ENCODE data around the gene NTN1.
"Not testable (repeated sequence)": the region's sequence is repeated elsewhere in the genome, so short reads cannot be mapped to it uniquely, and the experiment has no call there.

The NTN1 gene

DNA sequence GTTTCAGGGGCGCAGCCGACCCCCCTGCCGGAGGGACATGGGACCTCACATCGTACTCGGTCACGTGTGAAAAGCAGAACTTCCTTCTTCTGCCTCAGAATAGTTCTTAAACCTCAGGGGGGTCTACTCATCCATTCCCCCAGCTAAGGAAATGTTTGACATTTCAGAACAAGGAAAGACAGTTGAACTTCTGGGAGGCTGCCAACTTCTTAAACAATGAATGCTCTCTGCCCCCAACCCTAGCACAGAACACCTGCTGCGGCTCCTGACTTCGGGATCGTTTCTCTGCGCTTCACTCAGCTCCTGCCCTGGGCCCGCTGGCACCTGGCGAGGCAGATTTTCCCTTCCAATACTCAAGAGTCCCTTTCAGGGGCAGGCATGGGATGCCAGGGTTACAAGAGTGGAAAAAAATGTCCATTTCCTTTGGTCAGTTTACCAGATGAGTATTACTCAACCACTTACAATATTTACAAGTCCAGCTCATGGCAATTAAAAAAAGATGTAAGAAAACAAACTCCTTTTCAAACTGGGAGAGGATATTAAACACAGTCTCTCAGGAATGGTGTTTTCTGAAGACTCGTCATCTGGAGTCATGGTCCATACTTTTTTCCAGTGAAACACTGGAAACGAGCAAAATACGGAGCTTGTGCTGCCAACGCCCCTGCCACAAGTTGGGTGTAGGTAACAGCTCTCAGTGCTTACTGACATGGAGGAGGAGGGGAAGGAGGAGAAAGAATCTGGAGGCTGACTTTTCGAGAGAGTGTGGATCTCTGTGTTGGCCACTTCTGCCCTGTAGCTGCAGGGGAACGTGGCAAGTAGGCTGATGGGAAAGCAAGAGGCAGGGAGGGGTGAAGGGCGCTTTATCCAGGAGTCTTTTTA is 235.7 kb downstream of the NTN1 start:
- DNase-seq, result no peak

GRCh38 chr17:9257630-9257965 is 236.3 kb downstream of the NTN1 start:
- DNase-seq, result not testable (repeated sequence)

DNA sequence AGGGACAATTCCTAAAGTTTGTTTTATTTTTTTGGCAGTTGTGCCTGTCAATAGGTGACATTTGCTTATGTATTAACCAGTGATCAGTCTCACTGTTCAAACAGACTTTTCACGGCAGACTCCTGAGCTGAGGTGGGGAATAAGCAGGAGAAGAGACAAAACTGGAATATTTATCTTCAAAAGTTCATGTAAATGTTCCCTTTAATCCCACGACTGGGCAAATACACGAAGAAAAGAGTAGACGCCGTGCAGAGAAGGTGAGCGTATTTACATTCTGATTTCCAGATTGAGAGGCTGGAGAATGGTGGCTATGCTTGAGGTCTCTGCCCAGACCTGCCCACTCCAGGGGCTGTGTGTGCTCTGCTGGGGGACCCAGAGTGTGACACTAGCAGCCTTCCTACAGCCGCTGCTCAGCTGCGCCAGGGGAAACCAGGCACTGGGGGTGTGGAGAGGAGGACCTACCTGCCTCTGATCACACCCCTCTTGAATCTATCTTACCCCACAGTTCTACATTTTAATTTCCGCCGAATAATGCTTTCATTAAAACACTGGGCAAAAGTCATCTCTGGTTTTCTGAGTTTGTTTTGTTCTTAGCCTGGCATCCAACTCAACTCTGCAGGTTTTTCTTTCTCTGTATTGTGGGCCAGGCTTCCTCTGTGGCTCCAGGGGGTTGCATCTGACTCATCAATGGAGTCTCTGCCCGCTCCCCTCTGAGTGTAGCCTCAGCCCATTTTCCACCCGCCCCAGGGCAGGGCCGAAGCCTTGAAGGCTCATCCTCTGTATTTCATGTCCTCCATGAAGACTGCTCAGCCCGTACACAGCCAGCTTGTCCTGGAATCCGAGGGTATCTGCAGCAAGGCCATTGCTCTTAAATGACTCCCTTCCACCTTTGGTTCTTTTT is 237.1 kb downstream of the NTN1 start:
- no peak for DNase-seq

DNA sequence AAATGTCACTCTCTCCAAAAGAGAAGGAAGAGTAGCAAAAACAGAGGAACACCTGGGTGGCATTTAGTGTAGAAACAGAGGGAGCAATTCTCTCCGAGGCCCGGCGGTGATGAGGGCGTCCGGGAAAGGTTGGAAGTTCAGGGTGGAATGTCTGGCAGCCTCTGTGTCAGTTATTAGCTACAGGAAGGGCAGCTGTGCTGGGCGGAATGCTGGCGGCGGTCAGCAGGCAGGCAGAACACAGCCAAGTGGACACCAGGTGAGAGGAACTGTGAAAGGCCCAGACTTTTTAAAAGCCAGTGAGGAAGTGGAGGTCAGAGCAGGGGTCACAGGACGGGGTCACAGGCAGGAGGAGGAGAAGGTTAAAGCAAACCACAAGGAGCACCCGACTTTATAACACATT is 238.1 kb downstream of the NTN1 start:
- DNase-seq, result no peak

- DNase-seq, result no peak
These were observed 240.0 kb downstream of the NTN1 start for GRCh38 chr17:9261081-9262012.

DNA sequence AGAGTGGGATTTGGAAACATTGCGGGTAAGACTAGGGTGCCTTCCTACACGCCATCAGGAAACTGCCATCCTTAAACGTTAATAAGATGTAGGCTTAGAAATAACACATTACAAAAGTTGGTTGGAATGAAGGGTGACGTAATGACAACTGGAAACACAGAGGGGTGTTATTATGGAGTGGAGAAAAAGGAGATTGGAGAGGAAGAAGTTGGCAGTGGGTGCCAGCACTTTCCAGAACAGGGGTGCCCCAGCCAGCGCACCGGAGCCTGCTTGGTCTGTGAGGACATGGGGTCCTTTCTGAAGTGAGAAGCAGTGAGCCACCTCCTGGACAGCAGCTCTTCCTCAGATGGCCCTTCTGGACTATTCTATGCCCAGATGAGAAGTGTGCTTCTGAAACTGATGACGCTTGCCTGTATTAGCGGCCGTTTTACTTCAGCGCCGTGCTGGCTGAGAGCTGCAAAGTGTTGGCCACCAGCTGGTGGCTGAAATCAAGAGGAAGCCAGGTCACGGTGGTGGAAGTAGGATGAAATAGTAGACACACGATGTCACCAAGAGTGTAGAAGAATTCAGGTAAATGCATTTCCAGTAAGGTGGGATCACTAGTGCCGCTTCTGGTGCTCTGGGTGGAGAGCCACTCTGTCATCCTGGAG is 244.8 kb downstream of the NTN1 start:
- DNase-seq, result no peak

DNA sequence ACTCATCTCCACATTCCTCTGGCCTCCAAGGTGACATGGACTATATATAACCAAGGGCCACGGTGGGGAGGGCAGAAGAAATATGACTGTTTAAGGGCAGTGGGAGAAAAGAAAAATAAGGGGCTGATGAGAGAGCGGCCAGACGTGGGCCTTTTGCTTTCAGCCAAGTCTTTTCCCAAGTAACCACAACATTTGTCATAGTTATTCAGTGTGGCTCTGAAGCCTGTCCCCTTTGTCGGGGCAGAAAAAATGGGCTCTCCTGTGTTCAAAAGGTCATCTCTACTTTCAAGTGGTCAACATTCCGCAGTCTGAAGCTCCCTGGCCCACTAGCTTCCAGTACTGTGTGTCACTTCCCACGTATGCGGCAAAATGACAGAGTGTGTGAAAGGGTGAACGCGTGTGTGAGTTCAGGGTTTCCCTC is 245.4 kb downstream of the NTN1 start:
- DNase-seq, result no peak

- no peak for DNase-seq
These were observed 247.2 kb downstream of the NTN1 start for GRCh38 chr17:9268546-9268945.

DNA sequence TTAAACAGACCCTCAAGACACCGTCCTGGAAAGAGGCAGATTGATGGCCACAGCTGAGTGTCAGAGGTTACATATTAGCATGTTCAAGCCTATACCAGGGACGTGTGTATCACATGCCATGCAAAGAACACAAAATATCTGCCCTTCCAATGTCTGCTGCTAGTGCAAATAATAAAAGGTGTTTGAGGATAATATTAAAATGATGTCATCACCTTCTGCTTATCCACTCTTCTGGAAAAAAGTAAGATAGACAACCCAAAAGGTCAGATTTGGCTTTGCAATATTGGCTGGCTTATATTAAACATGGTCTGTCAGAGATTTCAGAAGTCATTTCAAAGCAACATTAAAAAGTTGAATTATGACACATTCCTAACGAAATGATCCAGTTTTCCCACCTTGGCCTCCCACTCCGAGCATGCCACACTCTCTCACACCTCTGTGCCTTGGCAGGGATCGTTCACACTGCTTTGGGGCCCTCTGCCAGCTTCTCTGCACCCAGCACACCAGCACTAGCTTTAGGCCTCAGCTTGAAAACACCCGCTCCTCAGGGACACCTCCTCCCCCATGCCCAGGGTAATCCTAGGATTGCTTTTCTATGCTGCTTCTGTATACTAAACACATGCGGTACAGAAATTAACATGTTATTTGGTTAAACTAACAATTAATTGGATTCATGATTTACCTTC is 248.2 kb downstream of the NTN1 start:
- DNase-seq, result no peak

DNA sequence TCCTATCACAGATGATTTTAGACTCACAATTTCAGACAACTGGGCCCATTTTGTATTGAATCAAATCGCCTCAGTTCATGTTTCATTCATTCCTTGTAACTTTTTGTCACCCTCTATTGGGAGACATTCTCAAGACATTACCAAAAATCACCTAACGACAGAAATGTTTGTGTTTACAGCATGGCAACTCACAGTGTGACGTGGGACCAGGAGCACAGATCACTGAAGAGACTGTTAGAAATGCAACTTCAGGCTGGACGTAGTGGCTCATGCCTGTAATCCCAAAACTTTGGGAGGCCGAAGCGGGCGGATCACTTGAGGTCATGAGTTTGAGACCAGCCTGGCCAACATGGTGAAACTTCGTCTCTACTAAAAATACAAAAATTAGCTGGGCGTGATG is 249.6 kb downstream of the NTN1 start:
- no peak for DNase-seq

DNA sequence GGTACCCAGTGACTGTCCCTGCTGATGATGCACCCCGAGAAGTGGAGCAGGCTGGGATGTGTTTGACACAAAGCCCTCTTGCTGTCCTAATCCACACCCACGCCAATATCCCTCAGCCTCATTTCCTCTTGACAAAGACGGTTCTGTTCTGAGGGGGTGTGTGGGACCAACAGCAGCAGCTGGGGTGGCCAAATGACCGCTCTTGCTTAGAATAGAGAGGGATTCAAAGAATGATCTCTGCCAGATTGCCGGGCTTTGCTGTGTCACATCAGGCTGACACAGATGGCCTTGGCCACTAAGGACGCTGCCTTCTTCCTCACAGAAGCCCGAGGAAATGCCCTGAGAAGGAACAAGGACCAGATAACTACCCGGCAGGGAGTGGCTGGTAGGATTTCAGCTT is 250.7 kb downstream of the NTN1 start:
- DNase-seq, result no peak

GRCh38 chr17:9272501-9273200 is 251.3 kb downstream of the NTN1 start:
- no peak for DNase-seq

GRCh38 chr17:9273428-9274391 is 252.4 kb downstream of the NTN1 start:
- DNase-seq, result peak; percentile 64

DNA sequence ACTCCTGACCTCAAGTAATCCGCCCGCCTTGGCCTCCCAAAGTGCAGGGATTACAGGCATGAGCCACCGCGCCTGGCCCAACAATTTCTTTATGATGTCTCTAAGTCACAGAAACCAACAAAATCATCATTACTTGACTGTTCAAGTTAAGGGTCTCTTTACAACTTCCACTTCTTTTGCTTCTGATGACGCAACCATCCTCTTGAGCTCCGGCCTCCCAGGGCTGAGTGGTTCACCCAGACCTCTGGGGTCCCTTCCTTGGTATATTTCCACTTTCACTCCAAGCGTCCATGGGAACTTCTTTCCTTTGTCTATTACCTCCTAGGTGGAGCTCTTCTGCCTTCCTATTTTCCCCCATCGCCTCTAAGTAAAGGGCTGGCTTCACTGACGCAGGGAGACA is 253.7 kb downstream of the NTN1 start:
- DNase-seq, result no peak

GRCh38 chr17:9279893-9280292 is 258.6 kb downstream of the NTN1 start:
- DNase-seq, result no peak

DNA sequence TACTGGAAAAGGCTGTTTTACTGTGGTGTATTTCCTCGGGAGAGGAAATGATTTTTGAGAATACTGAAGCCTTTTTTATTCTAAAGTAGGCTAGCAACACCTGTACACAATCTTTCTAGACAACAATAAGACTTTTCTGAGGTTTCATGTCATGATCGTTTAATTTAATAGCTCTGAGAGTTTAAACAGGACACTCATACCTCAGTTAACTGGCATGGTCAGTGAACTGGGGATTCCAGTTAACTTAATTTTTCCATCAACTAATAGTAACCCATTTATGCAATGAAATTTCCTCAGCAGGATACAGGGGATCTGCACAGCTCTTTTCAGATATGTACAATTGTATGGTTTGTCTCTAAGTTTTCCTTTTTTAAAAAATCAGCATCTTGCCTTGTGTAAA is 262.6 kb downstream of the NTN1 start:
- no peak for DNase-seq

- DNase-seq, result no peak
These were observed 263.6 kb downstream of the NTN1 start for GRCh38 chr17:9284884-9285283.

DNA sequence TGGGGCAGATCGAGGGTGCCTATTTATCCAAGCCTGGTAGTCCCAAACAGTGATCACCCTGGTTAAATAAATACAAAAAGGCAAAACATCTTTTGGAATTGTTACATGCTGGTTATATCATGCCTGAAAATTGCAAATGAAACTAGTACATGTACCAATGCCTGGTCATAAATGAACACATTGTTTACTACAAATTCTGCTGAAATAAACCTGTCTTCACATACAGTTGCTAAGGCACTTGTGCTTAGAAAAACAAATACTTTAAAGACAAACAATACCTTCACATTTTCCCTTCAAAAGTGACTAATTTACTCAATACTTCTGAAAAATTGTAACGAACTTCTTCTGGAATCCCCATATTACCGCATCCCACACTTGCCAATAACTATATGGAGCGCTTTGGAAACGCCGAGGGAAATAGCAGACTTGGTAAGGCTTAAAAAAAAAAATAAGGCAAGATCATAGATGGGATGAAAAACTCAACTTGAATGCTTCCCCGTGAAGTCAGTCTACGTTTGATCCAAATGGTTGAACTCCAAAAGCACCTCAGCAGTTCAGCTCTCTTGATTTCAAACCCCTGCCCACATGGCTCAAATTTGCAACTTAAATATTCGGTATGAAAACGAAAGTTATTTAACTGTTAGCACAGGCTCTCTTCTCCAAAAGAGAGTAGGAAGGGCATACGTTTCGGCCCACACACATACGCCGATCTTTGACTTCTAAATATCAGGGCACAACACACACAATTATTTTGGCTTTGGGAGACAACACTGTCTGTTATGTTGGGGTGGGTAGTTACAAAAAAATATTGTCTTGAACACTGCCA is 264.5 kb downstream of the NTN1 start:
- no peak for DNase-seq

DNA sequence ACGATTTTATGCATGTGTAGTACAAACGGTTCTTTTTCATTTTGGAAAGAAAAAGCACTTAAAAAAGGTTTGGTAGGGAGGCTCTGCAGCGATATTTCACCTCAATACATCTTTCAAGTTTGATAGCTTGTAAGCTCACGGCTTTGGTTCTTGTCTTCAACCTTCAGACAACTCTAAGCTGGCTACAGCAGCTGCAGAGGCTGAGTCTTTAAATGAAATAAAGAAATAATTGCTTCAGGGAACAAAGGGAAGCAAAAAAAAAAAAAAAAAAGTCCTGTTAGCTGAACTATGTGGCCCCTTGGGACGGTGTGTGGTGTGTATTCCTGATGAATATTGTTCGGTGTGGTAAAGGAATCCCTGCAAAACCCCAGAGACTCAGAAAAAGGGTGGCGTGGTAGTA is 265.1 kb downstream of the NTN1 start:
- no peak for DNase-seq

Data from stimulated activated CD4-positive, alpha-beta T cell treated with anti-CD3 and anti-CD28 coated beads, Interleukin-15, amount 100 ng/mL, for 24 hours (primary cell).